GM19455 (cell line): ENCODE data around the gene TEF.
"Not testable (repeated sequence)": the region's sequence is repeated elsewhere in the genome, so short reads cannot be mapped to it uniquely, and the experiment has no call there.

Experiments used
- ATAC-seq: cut with Tn5 transposase; IDR thresholded peaks from one replicate; pipeline ENCODE4 v1.9.1; 2021; ENCODE audit not compliant: unreplicated experiment

Gene TEF

DNA sequence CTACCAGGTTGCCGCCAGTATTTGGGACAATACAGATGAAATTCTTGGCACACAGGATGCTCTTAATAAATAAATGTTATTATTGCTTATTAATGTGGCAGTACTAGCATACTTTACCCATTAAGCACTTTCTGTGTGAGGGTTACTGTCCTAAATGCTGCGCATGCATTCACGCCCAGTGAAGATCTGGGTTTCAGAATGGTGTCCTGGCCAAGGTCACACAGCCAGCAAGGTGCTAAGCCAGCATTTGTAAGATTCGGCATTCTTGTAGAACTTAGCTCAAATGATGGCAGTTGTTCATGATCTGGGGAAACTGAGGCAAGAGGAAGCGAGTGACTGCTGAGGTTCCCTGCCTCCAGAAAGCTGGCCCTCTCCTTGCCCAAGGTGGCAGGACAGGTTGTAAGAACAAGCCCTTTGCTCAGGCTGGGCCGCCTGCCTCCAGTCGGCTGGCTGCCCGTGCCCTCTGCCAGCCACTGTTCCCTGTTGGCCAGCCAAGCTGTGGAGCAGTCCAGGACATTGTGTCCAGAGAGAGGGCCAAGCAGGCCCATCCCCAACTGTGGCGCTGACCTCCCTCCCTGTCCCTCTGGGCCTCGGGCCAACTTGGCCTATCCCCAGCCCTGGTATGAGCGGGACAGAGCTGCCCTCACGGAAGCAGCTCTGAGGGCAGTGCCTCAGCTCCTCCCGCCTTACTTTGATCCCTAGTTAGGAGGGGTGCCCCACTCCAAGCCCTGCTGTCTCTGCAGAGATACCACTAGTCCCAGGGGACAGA, 36.1 kb downstream of the TEF start:
- ATAC-seq = no peak

DNA sequence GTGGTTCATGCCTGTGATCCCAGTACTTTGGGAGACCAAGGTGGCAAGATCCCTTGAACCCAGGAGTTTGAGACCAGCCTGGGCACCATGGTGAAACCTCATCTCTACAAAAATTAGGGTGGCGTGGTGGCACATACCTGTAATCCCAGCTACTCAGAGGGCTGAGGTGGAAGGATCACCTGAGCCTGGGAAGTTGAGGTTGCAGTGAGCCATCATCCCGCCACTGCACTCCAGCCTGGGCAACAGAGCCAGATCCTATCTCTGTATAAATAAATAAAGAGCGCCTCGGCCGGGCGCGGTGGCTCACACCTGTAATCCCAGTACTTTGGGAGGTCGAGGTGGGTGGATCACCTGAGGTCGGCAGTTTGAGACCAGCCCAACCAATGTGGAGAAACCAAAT, 37.0 kb downstream of the TEF start:
- no peak for ATAC-seq

GRCh38 chr22:41425660-41426365, 44.1 kb downstream of the TEF start:
- no peak for ATAC-seq

GRCh38 chr22:41429232-41429950, 47.6 kb downstream of the TEF start:
- no peak for ATAC-seq

DNA sequence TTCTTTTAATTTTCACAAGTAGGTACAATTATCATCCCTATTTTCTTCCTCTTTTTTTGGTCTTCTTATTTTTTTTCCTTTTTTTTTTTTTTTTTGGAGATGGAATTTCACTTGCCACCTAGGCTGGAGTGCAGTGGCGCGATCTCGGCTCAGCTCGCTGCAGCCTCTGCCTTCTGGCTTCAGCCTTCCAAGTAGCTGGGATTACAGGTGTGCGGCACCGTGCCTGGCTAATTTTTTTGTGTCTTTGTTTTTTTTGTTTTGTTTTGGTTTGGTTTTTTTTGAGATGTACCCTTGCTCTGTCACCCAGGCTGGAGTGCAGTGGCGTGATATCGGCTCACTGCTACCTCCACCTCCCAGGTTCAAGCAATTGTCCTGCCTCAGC, 48.2 kb downstream of the TEF start:
- ATAC-seq = no peak

- no peak for ATAC-seq
Observed at GRCh38 chr22:41431656-41432055, 49.9 kb downstream of the TEF start.

DNA sequence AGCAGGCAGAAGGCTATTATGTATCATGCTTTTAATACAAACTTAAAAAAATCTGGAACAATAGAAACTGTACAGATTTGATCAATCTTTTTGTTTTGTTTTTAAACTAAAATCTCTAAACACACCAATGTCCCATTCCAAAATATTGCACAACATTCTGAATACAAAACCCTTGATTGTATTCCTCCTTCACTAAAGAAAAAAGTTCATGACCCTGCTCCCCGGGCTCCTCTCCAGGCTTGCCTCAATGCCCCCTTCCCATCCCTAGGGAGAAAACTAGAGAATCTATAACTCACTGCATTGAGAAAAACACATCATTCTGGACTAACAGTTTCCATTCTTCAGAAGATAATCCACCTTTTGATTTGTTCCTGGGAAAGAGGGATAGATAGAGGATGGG, 51.7 kb downstream of the TEF start:
- not testable (repeated sequence) for ATAC-seq

- not testable (repeated sequence) for ATAC-seq
Observed at GRCh38 chr22:41434361-41435003, 52.7 kb downstream of the TEF start.

DNA sequence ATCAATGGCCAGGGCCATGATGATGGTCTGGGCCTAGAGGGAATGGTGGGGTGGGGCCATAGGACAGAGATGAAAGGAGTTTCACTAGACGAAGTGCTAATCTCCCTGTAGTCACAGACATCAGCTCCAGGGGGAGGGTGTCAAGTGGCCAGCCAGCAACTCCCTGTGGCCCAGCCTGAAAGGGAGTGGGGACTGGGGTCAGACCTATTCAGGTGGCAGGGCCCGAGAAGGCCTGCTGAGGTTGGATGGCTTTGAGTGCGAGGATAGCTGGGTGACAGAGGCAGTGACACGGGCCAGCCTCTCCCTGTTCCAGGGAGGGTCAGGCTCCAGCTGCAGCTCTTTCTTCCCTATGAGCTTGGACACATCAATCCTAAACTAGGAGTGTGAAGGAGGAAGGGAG, 53.8 kb downstream of the TEF start:
- ATAC-seq = no peak

DNA sequence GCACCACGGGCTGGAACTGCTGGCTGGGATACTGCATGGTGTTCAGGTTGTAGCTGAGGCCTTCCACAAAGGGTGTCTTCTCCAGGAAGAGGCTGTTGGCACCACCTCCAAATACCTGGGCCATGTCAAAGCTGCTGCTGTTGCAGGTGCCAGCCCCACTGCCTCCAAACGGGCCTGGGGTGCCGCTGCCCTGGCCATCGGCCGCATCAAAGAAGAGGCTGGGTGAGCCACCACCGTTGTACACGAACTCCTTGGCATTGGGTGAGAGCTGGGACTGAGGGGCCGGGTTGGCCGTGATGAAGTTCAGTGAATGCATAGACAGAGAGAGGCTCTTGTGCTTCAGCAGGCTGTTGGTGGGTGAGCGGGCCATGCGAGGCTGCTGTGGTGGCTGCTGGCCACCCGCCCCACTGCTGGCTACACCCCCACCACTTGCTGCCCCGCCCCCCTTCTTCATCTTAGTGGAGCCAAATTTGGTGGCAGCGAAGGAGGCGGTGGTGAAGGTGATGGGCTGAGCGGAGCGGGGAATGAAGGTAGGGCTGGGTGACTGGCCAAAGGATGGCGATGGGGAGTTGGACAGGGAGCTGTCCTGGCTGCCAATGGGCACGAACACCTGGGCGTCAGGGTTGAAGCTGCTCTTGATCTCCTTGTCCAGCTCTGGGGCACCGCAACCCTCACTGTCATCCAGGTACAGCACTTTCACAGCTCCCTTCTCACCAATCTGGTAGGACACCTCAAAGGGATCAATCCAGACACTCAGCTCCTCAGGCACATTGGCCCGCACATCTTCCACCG, 54.8 kb downstream of the TEF start:
- no peak for ATAC-seq

DNA sequence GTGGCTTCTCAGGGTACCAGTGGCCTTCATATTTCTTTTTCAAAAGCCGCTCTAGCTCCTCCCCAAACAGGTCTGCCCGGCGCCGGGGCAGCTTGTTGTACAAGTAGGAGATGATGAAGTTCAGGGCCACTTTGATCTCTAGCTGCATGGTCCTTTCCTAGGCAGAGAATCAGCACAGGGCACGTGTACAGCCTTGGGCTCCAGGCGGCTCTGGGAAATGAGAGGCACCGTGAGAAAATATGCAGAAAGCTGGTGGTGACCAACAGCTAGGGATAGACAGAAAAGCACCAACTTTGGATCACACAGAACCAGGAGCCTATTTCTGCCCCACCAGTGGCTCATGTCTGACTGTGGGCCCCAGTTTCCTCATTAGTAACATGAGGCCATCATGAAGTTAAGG, 55.5 kb downstream of the TEF start:
- ATAC-seq = no peak

- ATAC-seq = not testable (repeated sequence)
Observed at GRCh38 chr22:41440511-41440910, 58.8 kb downstream of the TEF start.

DNA sequence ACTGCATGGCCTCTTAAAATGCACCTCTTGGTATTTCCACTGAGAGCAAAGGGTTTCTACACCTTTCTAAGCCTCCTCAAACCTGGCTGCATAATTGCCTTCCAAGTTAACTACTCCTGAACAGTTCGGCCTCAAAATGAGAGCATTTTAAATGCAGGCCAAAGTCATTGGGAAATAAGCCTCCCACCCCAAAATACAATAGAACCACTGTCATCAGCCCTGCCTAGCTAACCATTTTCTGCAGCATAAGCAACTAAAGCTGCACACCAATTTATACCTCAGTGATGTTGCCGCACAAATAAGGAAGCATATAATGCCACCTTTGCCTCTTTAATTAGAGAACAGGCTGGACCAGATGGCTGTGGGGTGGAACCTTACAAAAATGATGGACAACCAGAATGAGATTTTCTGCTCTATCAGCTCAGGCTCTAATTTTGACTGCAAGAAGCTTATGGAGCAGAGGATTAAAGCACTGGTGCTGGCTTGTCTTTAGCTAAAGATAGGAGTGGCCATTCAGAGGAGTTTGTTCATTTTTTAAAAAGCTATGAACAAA, 60.6 kb downstream of the TEF start:
- no peak for ATAC-seq

DNA sequence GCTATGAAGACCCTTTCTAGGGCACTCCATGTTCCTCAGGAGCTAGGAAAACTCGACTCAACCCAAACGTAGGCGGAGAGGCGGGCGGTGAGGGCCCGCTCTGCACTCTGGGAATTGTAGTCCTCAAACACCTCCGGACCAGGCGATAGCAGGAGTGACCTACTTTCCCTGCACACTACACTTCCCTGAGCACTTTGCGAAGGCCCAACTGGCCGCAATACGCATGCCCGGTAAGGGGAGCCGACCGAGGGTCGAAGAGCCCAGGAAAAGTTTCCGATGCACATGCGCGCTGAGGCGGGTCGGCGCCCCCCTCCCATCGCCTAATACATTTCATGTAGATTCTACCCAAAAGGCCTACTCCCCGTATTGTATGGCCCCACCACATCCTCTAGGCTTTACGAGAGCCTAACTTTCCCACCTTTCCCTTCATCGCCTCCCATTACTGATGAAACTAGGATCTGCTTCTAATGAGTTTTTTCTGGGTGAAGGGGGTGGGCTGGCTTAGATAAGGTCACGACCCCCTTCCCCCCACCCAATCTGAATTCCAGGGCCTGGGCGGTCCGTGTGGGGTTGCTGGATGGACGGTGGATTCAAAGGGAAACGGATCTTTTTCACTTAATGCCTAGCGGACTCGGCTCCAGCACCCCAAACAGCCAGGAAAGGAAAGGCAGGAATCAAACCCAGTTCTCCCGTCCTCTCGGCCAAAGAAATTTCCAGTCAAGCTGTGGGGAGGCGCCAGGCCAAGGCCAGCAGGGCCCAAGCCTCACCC, 62.8 kb downstream of the TEF start:
- ATAC-seq = peak; percentile 49

- no peak for ATAC-seq
Observed at GRCh38 chr22:41445129-41446056, 63.7 kb downstream of the TEF start.

GRCh38 chr22:41446057-41446501, 64.3 kb downstream of the TEF start:
- no peak for ATAC-seq

GRCh38 chr22:41446639-41447434, 65.1 kb downstream of the TEF start, which contains the start of gene TOB2:
Gene TOB2, minus strand, starts transcription at chr22:41446801. Its CDS starts 9,456 bp downstream, at chr22:41437345.
- ATAC-seq = peak; percentile 35
